LNCAP (cell line): ENCODE results near the gene YPEL2.

Experiments
- CTCF ChIP-seq: fragments of 450-650 bp; IDR thresholded peaks from 2 replicates; pipeline ENCODE4 v1.5.1; 2017; ENCODE audit warnings: mild to moderate bottlenecking

The YPEL2 gene

GRCh38 chr17:59299400-59300092 is 31.9 kb upstream of the YPEL2 start:
- TF ChIP-seq CTCF: no peak

- TF ChIP-seq CTCF: no peak
Measured at GRCh38 chr17:59300941-59301340, 30.5 kb upstream of the YPEL2 start.

GRCh38 chr17:59304811-59305210 is 26.6 kb upstream of the YPEL2 start:
- no peak for TF ChIP-seq CTCF

- TF ChIP-seq CTCF: no peak
Measured at GRCh38 chr17:59310263-59310920, 21.1 kb upstream of the YPEL2 start.

GRCh38 chr17:59311051-59311468 is 20.4 kb upstream of the YPEL2 start:
- peak; percentile 81 for TF ChIP-seq CTCF

GRCh38 chr17:59315866-59316265 is 15.6 kb upstream of the YPEL2 start:
- no peak for TF ChIP-seq CTCF

GRCh38 chr17:59327121-59327980 is 4.1 kb upstream of the YPEL2 start:
- TF ChIP-seq CTCF: no peak
